B cell (primary cell): Measurements from ENCODE around the gene CD81.

Experiments
- CTCF ChIP-seq: fragments of 200-600 bp; IDR thresholded peaks from one replicate; pipeline ENCODE4 v1.8.0; 2022; ENCODE audit warnings: antibody characterized with exemption, mild to moderate bottlenecking
- EZH2 ChIP-seq: IDR thresholded peaks from 2 replicates; pipeline ENCODE4 v1.6.1; 2012; ENCODE audit warnings: borderline replicate concordance, low read depth, mild to moderate bottlenecking, moderate library complexity, low read length; ENCODE audit not compliant: insufficient read depth, poor library complexity, severe bottlenecking

GRCh38 chr11:2378527-2379210 is 1.6 kb downstream of the CD81 start:
- TF ChIP-seq CTCF (no peak), EZH2 (no peak)
